ENCODE measurements around the gene RBM34.
"Not testable (repeated sequence)": the region's sequence is repeated elsewhere in the genome, so short reads cannot be mapped to it uniquely, and the experiment has no call there.

Gene RBM34

GRCh38 chr1:235091319-235092044, 69.6 kb downstream of the RBM34 start:
- DNase-seq: not testable (repeated sequence)

GRCh38 chr1:235090406-235091069, 70.5 kb downstream of the RBM34 start:
- peak in 1 of 2 donors; percentile 55 for DNase-seq

GRCh38 chr1:235088907-235089306, 72.1 kb downstream of the RBM34 start:
- DNase-seq: no peak

GRCh38 chr1:235088430-235088829, 72.6 kb downstream of the RBM34 start:
- DNase-seq: no peak

GRCh38 chr1:235087906-235088305, 73.1 kb downstream of the RBM34 start:
- no peak for DNase-seq

GRCh38 chr1:235085411-235086117, 75.5 kb downstream of the RBM34 start:
- not testable (repeated sequence) for DNase-seq
